Ishikawa (cell line): ENCODE results near the gene SMIM28.

ENCODE experiments used
- CEBPB ChIP-seq: IDR thresholded peaks from 2 replicates; pipeline ENCODE4 v1.6.1; 2012
- CREB1 ChIP-seq: IDR thresholded peaks from 2 replicates; pipeline ENCODE4 v1.6.1; 2012; ENCODE audit warnings: low read depth
- EGR1 ChIP-seq: IDR thresholded peaks from 2 replicates; pipeline ENCODE4 v1.6.1; 2012
- EP300 ChIP-seq: IDR thresholded peaks from 2 replicates; pipeline ENCODE4 v1.6.1; 2012; ENCODE audit warnings: borderline replicate concordance
- FOXM1 ChIP-seq: IDR thresholded peaks from 2 replicates; pipeline ENCODE4 v1.6.1; 2012; ENCODE audit warnings: low read depth, borderline replicate concordance
- MAX ChIP-seq: IDR thresholded peaks from 2 replicates; pipeline ENCODE4 v1.6.1; 2012
- RAD21 ChIP-seq: IDR thresholded peaks from 2 replicates; pipeline ENCODE4 v1.6.1; 2012; ENCODE audit warnings: low read depth
- REST ChIP-seq: IDR thresholded peaks from 2 replicates; pipeline ENCODE4 v1.6.1; 2012; ENCODE audit warnings: low read depth, mild to moderate bottlenecking
- TCF12 ChIP-seq: IDR thresholded peaks from 2 replicates; pipeline ENCODE4 v1.6.1; 2012; ENCODE audit warnings: low read depth
- TEAD4 ChIP-seq: IDR thresholded peaks from 2 replicates; pipeline ENCODE4 v1.6.1; 2012
- YY1 ChIP-seq: IDR thresholded peaks from 2 replicates; pipeline ENCODE4 v1.6.1; 2012; ENCODE audit warnings: low read depth

GRCh38 chr6:138431256-138432062 is 53.8 kb downstream of the SMIM28 start:
- TF ChIP-seq REST (no peak), EP300 (no peak), TEAD4 (no peak), CEBPB (no peak), YY1 (no peak), TCF12 (no peak), FOXM1 (no peak), EGR1 (no peak), CREB1 (no peak), RAD21 (no peak), MAX (no peak)
